COLO668 (cell line): ENCODE data around the gene RPS27L.
A peak's percentile ranks its signal among the peaks of the same experiment; 100 is the strongest.

ENCODE experiments used
- DNase-seq: peaks from one replicate; lab custom pipeline; 2025; ENCODE audit not compliant: unreplicated experiment; lab: John Stamatoyannopoulos, UW

The RPS27L gene

GRCh38 chr15:63157118-63157843 lies at the start of gene RPS27L:
TSS of gene RPS27L (minus strand) at chr15:63157477. CDS start at chr15:63157405, 72 bp downstream.
- peak; percentile 91 for DNase-seq

DNA sequence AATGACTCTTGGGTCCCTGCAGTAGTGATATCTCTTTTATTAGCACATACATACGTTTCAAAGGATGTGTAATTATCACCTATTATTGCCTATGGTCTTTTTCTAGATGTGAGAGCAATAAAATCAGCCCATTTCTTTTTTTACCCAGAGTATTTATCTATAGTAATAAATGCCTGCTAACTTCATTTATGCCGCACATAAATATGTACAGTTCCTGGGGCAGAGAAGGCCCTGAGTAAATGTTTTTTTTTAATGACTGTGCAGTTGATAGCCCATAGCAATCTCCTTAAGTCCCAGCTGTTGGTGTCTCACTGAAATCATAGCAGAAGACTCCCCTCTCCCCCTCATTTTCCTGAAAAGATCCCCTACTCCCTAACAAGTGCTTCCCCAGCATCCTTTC lies 48.8 kb upstream of the RPS27L start:
- DNase-seq: no peak

- no peak for DNase-seq
Observed at GRCh38 chr15:63203451-63204090, 46.3 kb upstream of the RPS27L start.

- DNase-seq: no peak
Observed at GRCh38 chr15:63202861-63203260, 45.6 kb upstream of the RPS27L start.

GRCh38 chr15:63200464-63201249 lies 43.4 kb upstream of the RPS27L start:
- DNase-seq: no peak

GRCh38 chr15:63198371-63199250 lies 41.3 kb upstream of the RPS27L start:
- DNase-seq: no peak

GRCh38 chr15:63197626-63198025 lies 40.3 kb upstream of the RPS27L start:
- DNase-seq: no peak

DNA sequence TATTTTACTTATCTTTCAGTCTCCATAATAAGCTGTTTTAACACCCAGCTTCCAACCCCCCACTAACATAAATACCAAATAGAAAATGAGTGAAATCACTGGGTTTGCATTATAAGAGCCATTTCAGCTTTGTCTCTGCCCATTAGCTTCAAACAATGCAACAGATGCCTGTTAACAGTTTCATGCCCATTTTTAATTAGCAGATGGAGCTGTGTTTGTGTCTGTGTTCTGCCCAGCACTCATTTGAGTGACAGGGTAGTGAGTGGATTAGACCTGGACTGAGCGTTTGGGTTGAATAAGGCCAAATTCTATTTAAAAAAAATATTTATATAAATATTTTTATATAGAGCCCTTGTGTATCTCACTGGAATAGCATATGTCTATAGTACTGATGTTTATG lies 39.6 kb upstream of the RPS27L start:
- no peak for DNase-seq

DNA sequence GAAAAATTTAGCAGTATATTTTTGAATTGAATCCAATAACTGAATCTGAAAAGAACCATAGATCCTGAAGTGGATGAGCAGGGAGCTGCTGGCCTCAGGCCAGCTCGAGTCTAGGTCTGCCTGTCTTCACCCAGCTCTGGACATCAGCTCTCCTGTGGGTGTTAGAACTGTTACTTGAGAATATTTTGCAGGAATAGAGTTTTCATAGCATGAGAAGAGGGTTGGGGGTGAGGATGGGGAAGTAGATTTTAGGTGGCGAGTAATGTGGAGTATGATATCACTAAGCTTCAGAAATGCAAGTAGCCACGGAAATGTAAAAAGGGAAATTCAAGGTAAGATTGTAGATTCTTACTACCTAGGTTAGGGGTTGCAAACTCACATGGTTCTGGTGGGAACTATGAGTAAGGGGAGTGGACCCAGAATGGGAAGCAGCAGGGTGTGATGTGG lies 38.3 kb upstream of the RPS27L start:
- no peak for DNase-seq

- DNase-seq: no peak
Observed at GRCh38 chr15:63194880-63195568, 37.7 kb upstream of the RPS27L start.

GRCh38 chr15:63194302-63194701 lies 37.0 kb upstream of the RPS27L start:
- DNase-seq: no peak

GRCh38 chr15:63192619-63193206 lies 35.4 kb upstream of the RPS27L start:
- DNase-seq: no peak

DNA sequence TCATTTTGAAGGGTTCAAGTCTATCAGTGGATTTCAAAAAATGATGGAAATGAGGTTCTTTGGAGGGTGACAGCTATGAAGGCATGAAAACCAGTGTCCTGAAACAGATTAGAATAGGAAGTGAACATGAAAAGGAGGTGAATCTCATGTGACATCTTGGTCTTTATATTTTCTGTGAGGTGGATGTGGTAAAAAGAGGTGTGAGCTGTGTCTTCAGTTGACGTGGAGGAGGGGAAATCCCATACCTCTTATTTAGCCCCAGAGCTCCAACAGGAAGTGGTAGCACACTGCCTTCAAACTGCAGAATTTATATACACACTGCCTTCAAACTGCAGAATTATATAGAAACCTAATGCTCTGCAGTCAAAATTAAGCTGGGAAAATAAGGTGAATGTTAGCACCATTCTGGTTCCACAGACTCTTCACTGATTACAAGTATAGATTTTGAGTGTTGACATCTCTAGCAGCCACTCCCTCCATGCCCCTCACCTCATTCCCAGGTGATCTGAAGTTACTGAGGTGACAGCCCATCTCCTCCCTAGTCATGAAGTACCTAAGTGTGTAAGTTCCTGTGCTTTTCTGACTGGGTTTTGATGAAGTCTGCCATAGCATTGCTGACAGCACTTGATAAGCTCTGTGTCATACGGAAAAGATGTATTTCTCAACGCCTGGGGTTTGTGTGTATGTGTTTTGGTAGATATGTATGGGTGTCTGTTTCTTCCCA lies 34.8 kb upstream of the RPS27L start:
- DNase-seq: no peak

DNA sequence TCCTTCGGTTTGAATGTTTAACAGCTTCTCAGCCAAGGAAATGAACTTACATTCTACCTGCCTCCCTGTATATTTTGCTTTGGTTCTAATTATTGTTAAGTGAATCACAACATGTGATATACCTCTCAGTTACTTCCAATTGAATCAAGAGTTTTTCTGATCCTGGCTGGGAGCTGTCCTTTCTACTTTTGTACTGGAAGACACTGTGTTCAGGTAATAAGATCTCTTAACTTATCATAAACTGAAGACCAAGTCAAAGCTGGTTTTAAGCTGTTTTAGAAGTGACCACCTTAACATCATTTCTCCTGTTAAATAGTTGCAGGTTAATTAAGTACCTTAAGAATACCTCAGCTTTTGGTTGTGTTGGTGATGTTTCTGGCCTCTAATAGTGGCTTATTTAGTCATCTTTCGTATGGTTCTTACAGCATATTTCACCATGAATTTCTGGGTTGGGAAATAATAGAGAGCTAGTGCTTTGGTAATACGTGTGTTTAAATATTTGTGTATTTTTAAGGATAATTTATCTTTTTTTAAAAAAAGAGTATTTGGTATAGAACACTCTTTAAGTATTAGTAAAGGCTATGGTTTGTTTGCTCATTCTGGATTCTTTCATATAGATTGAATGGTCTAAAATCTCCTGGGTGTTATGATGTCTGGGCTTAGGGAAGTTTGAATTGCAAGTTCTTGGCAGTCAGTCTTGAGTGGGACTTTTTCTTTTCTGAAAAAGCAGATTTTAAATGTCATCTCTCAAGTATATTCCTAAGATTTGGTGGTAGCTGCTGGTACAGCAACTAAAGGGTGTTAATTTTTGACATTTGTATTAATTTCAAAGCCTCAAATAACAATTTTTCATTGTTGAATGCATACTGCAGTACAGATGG lies 33.7 kb upstream of the RPS27L start:
- DNase-seq: no peak

- DNase-seq: no peak
Observed at GRCh38 chr15:63189941-63190768, 32.9 kb upstream of the RPS27L start.

DNA sequence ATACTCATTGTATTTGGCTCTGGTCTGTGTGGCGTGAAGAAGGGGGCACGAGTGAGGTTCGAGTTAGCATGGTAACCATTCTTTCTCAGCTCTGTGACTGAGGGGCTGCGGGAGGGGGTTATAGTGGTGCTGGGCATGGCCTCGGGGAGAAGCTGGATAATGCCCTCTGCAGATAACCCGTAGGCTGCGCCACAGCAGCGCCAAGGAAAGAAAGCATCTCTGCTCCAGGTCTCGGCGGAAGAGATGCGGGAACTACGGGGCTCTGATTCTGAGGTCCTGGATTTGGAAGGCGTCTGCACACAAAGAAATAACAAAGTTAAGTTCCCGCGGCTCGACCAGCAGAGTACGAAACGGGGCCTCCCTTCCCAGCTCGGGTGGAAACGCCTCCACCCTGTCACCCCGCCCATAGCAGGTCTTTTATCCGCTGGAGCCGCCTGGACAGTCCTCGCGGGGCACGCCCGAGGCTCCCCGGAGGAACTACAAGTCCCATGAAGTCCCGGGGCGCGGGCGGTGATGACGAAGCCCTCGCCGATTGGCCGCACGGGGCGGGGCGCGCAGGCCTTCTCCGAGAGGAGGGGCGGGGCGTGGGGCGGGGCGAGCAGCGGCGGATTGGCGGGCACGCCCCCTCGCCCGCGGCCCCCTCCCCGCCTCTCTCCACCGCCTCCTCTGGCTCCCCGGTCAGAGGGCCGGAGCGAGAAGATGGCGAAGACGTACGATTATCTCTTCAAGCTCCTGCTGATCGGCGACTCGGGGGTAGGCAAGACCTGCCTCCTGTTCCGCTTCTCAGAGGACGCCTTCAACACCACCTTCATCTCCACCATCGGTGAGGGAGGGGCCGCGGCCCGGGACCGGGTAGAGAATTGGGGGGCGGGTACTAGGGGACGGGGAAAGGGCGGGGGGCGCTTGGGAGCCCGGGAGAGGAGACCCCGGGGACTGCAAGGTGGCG lies 31.9 kb upstream of the RPS27L start, which contains the start of gene RAB8B:
Gene RAB8B, plus strand, starts transcription at position 681 of the 946 bp plus-strand sequence. Its CDS starts 19 bp downstream, at position 700.
- DNase-seq: peak; percentile 98
